GM18505 (cell line): ENCODE measurements around the gene TGFB2.

Experiments used
- ATAC-seq: cut with Tn5 transposase; IDR thresholded peaks from one replicate; pipeline ENCODE4 v1.9.1; 2021; ENCODE audit not compliant: unreplicated experiment
- POLR2A ChIP-seq: IDR thresholded peaks from 4 replicates; pipeline ENCODE4 v1.6.1; 2011; ENCODE audit warnings: borderline replicate concordance; ENCODE audit not compliant: insufficient read depth, insufficient read length; ENCODE audit errors: extremely low read depth

Gene TGFB2

GRCh38 chr1:218377143-218377660 is 32.1 kb downstream of the TGFB2 start:
- ATAC-seq, result peak; percentile 89
- TF ChIP-seq POLR2A, result no peak

GRCh38 chr1:218380125-218380977 is 35.2 kb downstream of the TGFB2 start:
- no peak for TF ChIP-seq POLR2A
- ATAC-seq, result no peak

- TF ChIP-seq POLR2A, result no peak
- ATAC-seq, result no peak
These were observed 37.1 kb downstream of the TGFB2 start for GRCh38 chr1:218382261-218382660.

GRCh38 chr1:218383051-218383450 is 37.9 kb downstream of the TGFB2 start:
- no peak for TF ChIP-seq POLR2A
- ATAC-seq, result no peak

- TF ChIP-seq POLR2A, result no peak
- ATAC-seq, result no peak
These were observed 38.5 kb downstream of the TGFB2 start for GRCh38 chr1:218383681-218384080.

- no peak for TF ChIP-seq POLR2A
- ATAC-seq, result no peak
These were observed 39.5 kb downstream of the TGFB2 start for GRCh38 chr1:218384581-218384993.

GRCh38 chr1:218388591-218388990 is 43.5 kb downstream of the TGFB2 start:
- TF ChIP-seq POLR2A, result no peak
- ATAC-seq, result no peak

GRCh38 chr1:218390618-218391017 is 45.5 kb downstream of the TGFB2 start:
- no peak for ATAC-seq
- no peak for TF ChIP-seq POLR2A

GRCh38 chr1:218392780-218393179 is 47.6 kb downstream of the TGFB2 start:
- ATAC-seq, result no peak
- no peak for TF ChIP-seq POLR2A

- TF ChIP-seq POLR2A, result no peak
- no peak for ATAC-seq
These were observed 49.3 kb downstream of the TGFB2 start for GRCh38 chr1:218394416-218394815.

GRCh38 chr1:218394989-218395388 is 49.9 kb downstream of the TGFB2 start:
- ATAC-seq, result no peak
- TF ChIP-seq POLR2A, result no peak

GRCh38 chr1:218395916-218396315 is 50.8 kb downstream of the TGFB2 start:
- no peak for ATAC-seq
- TF ChIP-seq POLR2A, result no peak

- no peak for ATAC-seq
- TF ChIP-seq POLR2A, result no peak
These were observed 52.7 kb downstream of the TGFB2 start for GRCh38 chr1:218397752-218398339.

- no peak for ATAC-seq
- TF ChIP-seq POLR2A, result no peak
These were observed 55.5 kb downstream of the TGFB2 start for GRCh38 chr1:218400624-218401023.
